GM23338 (cell line): ENCODE data around the gene TRAF3. TPM values are rescaled to one million over a fixed set of nuclear protein-coding genes. Genes with fewer than 3 reads are reported as not detected.

Source experiments
- ATAC-seq: fragments of 200-7000 bp; cut with Tn5 transposase; 3 replicates; pipeline ENCODE4 v1.9.1; 2020
- DNase-seq: peaks from one replicate; pipeline ENCODE4 v3.0.0-alpha.2; 2015; ENCODE audit warnings: low spot score
- H2AFZ ChIP-seq: fragments of 200-600 bp; sonication (generic); 2 replicates; pipeline ENCODE4 v1.8.0; 2016; ENCODE audit warnings: antibody characterized with exemption, mild to moderate bottlenecking, moderate library complexity
- H3F3A ChIP-seq: fragments of 200-600 bp; sonication (generic); replicated peaks from 2 replicates; pipeline ENCODE4 v1.8.0; 2017; ENCODE audit warnings: antibody characterized with exemption, mixed run types, low read depth
- H3K27ac ChIP-seq: fragments of 200-600 bp; sonication (generic); 2 replicates; pipeline ENCODE4 v1.6.1; 2016; ENCODE audit warnings: low read depth
- H3K27me3 ChIP-seq: fragments of 200-600 bp; sonication (generic); 2 replicates; pipeline ENCODE4 v1.8.0; 2016; ENCODE audit warnings: mild to moderate bottlenecking, mixed run types, moderate library complexity; ENCODE audit not compliant: insufficient read depth
- H3K36me3 ChIP-seq: fragments of 200-600 bp; sonication (generic); 2 replicates; pipeline ENCODE4 v1.8.0; 2016; ENCODE audit warnings: mild to moderate bottlenecking; ENCODE audit not compliant: insufficient read depth
- H3K4me1 ChIP-seq: fragments of 200-600 bp; sonication (generic); 2 replicates; pipeline ENCODE4 v1.8.0; 2016; ENCODE audit warnings: mild to moderate bottlenecking, moderate library complexity; ENCODE audit not compliant: insufficient read depth
- H3K4me2 ChIP-seq: fragments of 200-600 bp; sonication (generic); 2 replicates; pipeline ENCODE4 v1.7.1; 2017; ENCODE audit warnings: mixed run types
- H3K4me3 ChIP-seq: fragments of 200-600 bp; sonication (generic); 2 replicates; pipeline ENCODE4 v1.6.1; 2016; ENCODE audit warnings: mixed run types
- H3K79me2 ChIP-seq: fragments of 200-600 bp; sonication (generic); replicated peaks from 2 replicates; pipeline ENCODE4 v1.8.0; 2017; ENCODE audit warnings: mild to moderate bottlenecking; ENCODE audit not compliant: insufficient read depth
- H3K9me2 ChIP-seq: fragments of 200-600 bp; sonication (generic); 2 replicates; pipeline ENCODE4 v1.8.0; 2017; ENCODE audit not compliant: insufficient read depth
- H4K20me1 ChIP-seq: fragments of 200-600 bp; sonication (generic); replicated peaks from 2 replicates; pipeline ENCODE4 v1.8.0; 2017; ENCODE audit warnings: mild to moderate bottlenecking; ENCODE audit not compliant: insufficient read depth
- H3K27ac Mint-ChIP-seq: 2 replicates; pipeline ENCODE4 v1.8.0; 2020; ENCODE audit warnings: inconsistent platforms, mild to moderate bottlenecking, moderate library complexity, mixed read lengths
- H3K27me3 Mint-ChIP-seq: 3 replicates; pipeline ENCODE4 v1.8.0; 2022; ENCODE audit warnings: low read depth, mild to moderate bottlenecking, moderate library complexity, mixed read lengths, inconsistent platforms; ENCODE audit not compliant: insufficient read depth, poor library complexity
- H3K36me3 Mint-ChIP-seq: 3 replicates; pipeline ENCODE4 v1.8.0; 2021; ENCODE audit warnings: low read depth, mild to moderate bottlenecking, inconsistent platforms, moderate library complexity, mixed read lengths
- H3K4me1 Mint-ChIP-seq: 3 replicates; pipeline ENCODE4 v1.8.0; 2020; ENCODE audit warnings: mild to moderate bottlenecking, inconsistent platforms, mixed read lengths
- H3K4me3 Mint-ChIP-seq: 3 replicates; pipeline ENCODE4 v1.8.0; 2021; ENCODE audit warnings: moderate library complexity, mild to moderate bottlenecking, inconsistent platforms, mixed read lengths
- H3K9me3 Mint-ChIP-seq: 3 replicates; pipeline ENCODE4 v1.8.0; 2020; ENCODE audit warnings: moderate library complexity, mild to moderate bottlenecking, inconsistent platforms, mixed read lengths
- ETS1 ChIP-seq: IDR thresholded peaks from 2 replicates; pipeline ENCODE4 v1.6.1; 2016; ENCODE audit warnings: antibody characterized with exemption
- EZH2 ChIP-seq: fragments of 200-600 bp; sonication (generic); IDR thresholded peaks from one replicate; pipeline ENCODE4 v1.8.0; 2017; ENCODE audit warnings: antibody characterized with exemption, mild to moderate bottlenecking, low read depth; ENCODE audit not compliant: unreplicated experiment
- EZH2phosphoT487 ChIP-seq: fragments of 200-600 bp; sonication (generic); IDR thresholded peaks from one replicate; pipeline ENCODE4 v1.8.1; 2018; ENCODE audit warnings: antibody characterized with exemption; ENCODE audit not compliant: unreplicated experiment
- NANOG ChIP-seq: IDR thresholded peaks from 2 replicates; pipeline ENCODE4 v1.6.1; 2016; ENCODE audit warnings: antibody characterized with exemption, borderline replicate concordance
- POLR2AphosphoS5 ChIP-seq: IDR thresholded peaks from 2 replicates; pipeline ENCODE4 v1.6.1; 2016; ENCODE audit warnings: antibody characterized with exemption, low read depth
- STAT1 ChIP-seq: IDR thresholded peaks from one replicate; pipeline ENCODE4 v1.6.1; 2016; ENCODE audit warnings: antibody characterized with exemption; ENCODE audit not compliant: unreplicated experiment
- ZNF114 ChIP-seq: fragments of 250-450 bp; sonication (Bioruptor Pico); IDR thresholded peaks from 2 replicates; pipeline ENCODE4 v1.5.0; 2020; ENCODE audit warnings: mild to moderate bottlenecking, moderate library complexity
- ZNF462 ChIP-seq: fragments of 250-450 bp; sonication (Bioruptor Pico); IDR thresholded peaks from 2 replicates; pipeline ENCODE4 v1.5.0; 2020; ENCODE audit warnings: mild to moderate bottlenecking, moderate library complexity
- polyA plus RNA-seq: library from polyadenylated mRNA; unstranded; fragments of >200 nt; fragmentation: Nextera tagmentation; extraction: Ambion mirVana; gene quantifications from 2 replicates; pipeline ENCODE4 v1.2.1, GENCODE V29; 2016
- total RNA-seq: library from RNA; depleted of rRNA; stranded (reverse); fragments of >200 nt; shearing (Covaris generic); gene quantifications from 2 replicates; pipeline ENCODE4 v1.2.3, GENCODE V29; 2014

Gene TRAF3
- total and polyA plus RNA-seq, 2 experiments from 2014 or later, result 3.7 to 9.3 TPM

- TF ChIP-seq ZNF462 (CRISPR knock-in tag) (no peak), POLR2AphosphoS5 (no peak), NANOG (no peak), ETS1 (no peak)
These were observed 160.9 kb downstream of the TRAF3 start (continued) for GRCh38 chr14:102938191-102938590.

GRCh38 chr14:102939329-102939728 lies 162.1 kb downstream of the TRAF3 start:
- Mint-ChIP-seq H3K36me3 (peaks cover 37% of the 10 kb centered on the region), H3K27me3 (peaks cover 11% of the 10 kb centered on the region), H3K9me3 (no peaks in the 10 kb centered on the region), H3K4me1 (no peaks in the 10 kb centered on the region), H3K27ac (no peak overlapping the region), H3K4me3 (no peak overlapping the region)
- Histone ChIP-seq H3K9me2 (no peaks in the 10 kb centered on the region), H2AFZ (no peak overlapping the region), H3K4me1 (no peaks in the 10 kb centered on the region), H3K79me2 (no peaks in the 10 kb centered on the region), H3K36me3 (peaks cover 3% of the 10 kb centered on the region; the same call in 1 of the 2 replicates), H3K4me3 (no peak overlapping the region), H3K4me2 (no peak overlapping the region), H3K27me3 (no peaks in the 10 kb centered on the region), H3F3A (no peaks in the 10 kb centered on the region), H4K20me1 (peaks cover 9% of the 10 kb centered on the region; the same call in 1 of the 2 replicates), H3K27ac (no peak overlapping the region)
- TF ChIP-seq ZNF114 (no peak), EZH2phosphoT487 (no peak), STAT1 (no peak), EZH2 (no peak)
- ATAC-seq (no peak), DNase-seq (no peak)
